ENCODE results near the gene DEPDC4. TPM values are rescaled to one million over a fixed set of nuclear protein-coding genes. Genes with fewer than 3 reads are reported as not detected.

The DEPDC4 gene
- polyA plus RNA-seq, 1 experiment: 1.3 TPM

GRCh38 chr12:100199023-100199346 lies 67.9 kb downstream of the DEPDC4 start:
- Histone ChIP-seq H3K4me3 (ENCODE audit: low read depth, low read length) (peak overlapping the region; percentile 87), H3K27me3 (ENCODE audit: control insufficient read depth, insufficient read depth, low read length) (no peaks in the 10 kb centered on the region), H3K27ac (ENCODE audit: low read depth, low read length) (no peak overlapping the region), H3K9me3 (ENCODE audit: control insufficient read depth, insufficient read depth, low read length) (no peaks in the 10 kb centered on the region)
- TF ChIP-seq CTCF (IDR thresholded peaks at IDR 0.05; ENCODE audit: low read depth, low read length): no peak
- CTCF ChIA-PET: no interaction called here
- no peak for DNase-seq (ENCODE audit: low read depth, low spot score)
- POLR2A ChIA-PET: no interaction called here

- no peaks in the 10 kb centered on the region for H3K27me3 ChIP-seq (ENCODE audit: control insufficient read depth, insufficient read depth, low read length)
Observed at GRCh38 chr12:100197486-100197885, 69.4 kb downstream of the DEPDC4 start.

GRCh38 chr12:100193085-100193484 lies 73.8 kb downstream of the DEPDC4 start:
- Histone ChIP-seq H3K27ac (ENCODE audit: low read depth, low read length) (no peak overlapping the region), H3K4me3 (ENCODE audit: low read depth, low read length) (no peak overlapping the region), H3K9me3 (ENCODE audit: control insufficient read depth, insufficient read depth, low read length) (peaks cover 6% of the 10 kb centered on the region), H3K27me3 (ENCODE audit: control insufficient read depth, insufficient read depth, low read length) (no peaks in the 10 kb centered on the region)
- POLR2A ChIA-PET: interaction anchor here (0.6 kb wide), 1 partner anchor 121 kb away, joined by 4 read pairs; no protein-coding TSS in a partner anchor
- no peak for DNase-seq (ENCODE audit: low read depth, low spot score)
- CTCF ChIA-PET: interaction anchor here (1.2 to 1.4 kb wide), 2 partner anchors 38 kb away, joined by 4 to 10 read pairs; no protein-coding TSS in a partner anchor
- TF ChIP-seq CTCF (IDR thresholded peaks at IDR 0.05; ENCODE audit: low read depth, low read length): no peak

More at GRCh38 chr12:100197486-100197885, 69.4 kb downstream of the DEPDC4 start:
- TF ChIP-seq CTCF (IDR thresholded peaks at IDR 0.05; ENCODE audit: low read depth, low read length): no peak
- POLR2A ChIA-PET: no interaction called here
- Histone ChIP-seq H3K4me3 (ENCODE audit: low read depth, low read length) (no peak overlapping the region), H3K9me3 (ENCODE audit: control insufficient read depth, insufficient read depth, low read length) (no peaks in the 10 kb centered on the region), H3K27ac (ENCODE audit: low read depth, low read length) (no peak overlapping the region)
- DNase-seq (ENCODE audit: low read depth, low spot score): no peak
- CTCF ChIA-PET: no interaction called here

Small RNAs within 50 kb of the gene (small RNA-seq; reads per million reads assigned to genes)
- gene RF00019 (ENCODE audit: insufficient read length, low read depth): not detected

Other genes with a start within 250 kb of the DEPDC4 start
- 21.2 and 28.9 TPM in 2 replicates for gene BLTP3B, start 124.2 kb downstream of the DEPDC4 start, polyA plus RNA-seq (2011; rRNA removed)
- 15.2 and 23.8 TPM in 2 replicates for gene ACTR6, start 66.3 kb downstream of the DEPDC4 start, polyA plus RNA-seq (2011; rRNA removed)
- gene SCYL2, start 98 bp upstream of the DEPDC4 start, polyA plus RNA-seq (2011; rRNA removed): 35.4 and 50.3 TPM in 2 replicates
- not detected in 2 replicates for gene SLC17A8, start 90.0 kb upstream of the DEPDC4 start, polyA plus RNA-seq (2011; rRNA removed)
- gene NR1H4, start 206.8 kb upstream of the DEPDC4 start, polyA plus RNA-seq (2011; rRNA removed): not detected in 2 replicates

All from AG04450 (cell line).